ENCODE measurements around the gene GRK4. TPM values are rescaled to one million over a fixed set of nuclear protein-coding genes. Genes with fewer than 3 reads are reported as not detected.
"Not testable (repeated sequence)": the region's sequence is repeated elsewhere in the genome, so short reads cannot be mapped to it uniquely, and the experiment has no call there.

GRK4 gene
- total and polyA plus RNA-seq, 4 donors, result 1.0 to 2.2 (median 1.8) TPM

DNA sequence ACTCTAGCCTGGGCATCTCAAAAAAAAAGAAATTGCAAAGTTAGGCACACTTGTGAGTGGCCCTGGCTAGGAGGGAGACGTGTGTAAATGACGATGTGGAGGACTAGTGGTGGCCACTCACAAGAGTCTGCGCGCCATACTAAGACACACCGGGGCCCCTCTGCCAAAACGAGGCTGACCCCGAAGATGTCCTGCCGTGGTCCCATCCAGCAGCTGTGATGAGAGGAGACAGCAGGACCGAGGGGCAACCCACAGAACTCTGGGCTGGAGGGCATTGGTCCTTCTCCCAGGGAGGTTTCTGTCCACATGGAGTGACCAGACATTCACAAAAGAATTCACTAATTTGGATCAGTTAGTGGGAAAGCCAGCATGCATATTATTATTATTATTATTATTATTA lies 47.6 kb upstream of the GRK4 start:
- Histone ChIP-seq H3K36me3 (ENCODE audit: control insufficient read depth in 4 of 4, insufficient read depth in 3 of 4, low read depth in 1 of 4, low read length in 3 of 4) (peaks cover 5 to 29% (median 18%) of the 10 kb centered on the region in 4 donors), H3K27me3 (ENCODE audit: control insufficient read depth in 4 of 4, insufficient read depth in 4 of 4, low read length in 3 of 4) (no peaks in the 10 kb centered on the region), H3K9ac (ENCODE audit: low read depth in 1 of 2, low read length in 2 of 2) (no peak overlapping the region), H3K4me1 (ENCODE audit: control insufficient read depth in 4 of 4, insufficient read depth in 4 of 4, low read length in 3 of 4) (no peaks in the 10 kb centered on the region), H3K9me3 (ENCODE audit: control insufficient read depth in 4 of 4, low read length in 3 of 4) (no peaks in the 10 kb centered on the region), H3K27ac (ENCODE audit: low read depth in 1 of 2, low read length in 2 of 2) (no peak overlapping the region), H3K4me3 (ENCODE audit: low read depth in 1 of 3, low read length in 3 of 3) (no peak overlapping the region)
- DNase-seq (ENCODE audit: low spot score), result no peak
- 85% methylated on average over 9 of the region's 9 CpGs for WGBS
- no peak for TF ChIP-seq HNF4A (conservative IDR thresholded peaks at IDR 0.05)
- TF ChIP-seq NR2F2 (IDR thresholded peaks at IDR 0.05), result no peak
- TF ChIP-seq JUND (IDR thresholded peaks at IDR 0.05), result no peak
- no peak for TF ChIP-seq RXRA (IDR thresholded peaks at IDR 0.05)
- no peak for TF ChIP-seq FOXA1 (IDR thresholded peaks at IDR 0.05)
- no peak for TF ChIP-seq HNF4G (IDR thresholded peaks at IDR 0.05)
- TF ChIP-seq, protein P1, sequence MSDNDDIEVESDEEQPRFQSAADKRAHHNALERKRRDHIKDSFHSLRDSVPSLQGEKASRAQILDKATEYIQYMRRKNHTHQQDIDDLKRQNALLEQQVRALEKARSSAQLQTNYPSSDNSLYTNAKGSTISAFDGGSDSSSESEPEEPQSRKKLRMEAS (IDR thresholded peaks at IDR 0.05), result no peak
- TF ChIP-seq FOXA2 (IDR thresholded peaks at IDR 0.05), result no peak
- no peak for TF ChIP-seq SP1 (IDR thresholded peaks at IDR 0.05)
- TF ChIP-seq, protein P2, sequence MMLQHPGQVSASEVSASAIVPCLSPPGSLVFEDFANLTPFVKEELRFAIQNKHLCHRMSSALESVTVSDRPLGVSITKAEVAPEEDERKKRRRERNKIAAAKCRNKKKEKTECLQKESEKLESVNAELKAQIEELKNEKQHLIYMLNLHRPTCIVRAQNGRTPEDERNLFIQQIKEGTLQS (IDR thresholded peaks at IDR 0.05), result no peak
- no peak for TF ChIP-seq RAD21 (IDR thresholded peaks at IDR 0.05)
- TF ChIP-seq, protein P3, sequence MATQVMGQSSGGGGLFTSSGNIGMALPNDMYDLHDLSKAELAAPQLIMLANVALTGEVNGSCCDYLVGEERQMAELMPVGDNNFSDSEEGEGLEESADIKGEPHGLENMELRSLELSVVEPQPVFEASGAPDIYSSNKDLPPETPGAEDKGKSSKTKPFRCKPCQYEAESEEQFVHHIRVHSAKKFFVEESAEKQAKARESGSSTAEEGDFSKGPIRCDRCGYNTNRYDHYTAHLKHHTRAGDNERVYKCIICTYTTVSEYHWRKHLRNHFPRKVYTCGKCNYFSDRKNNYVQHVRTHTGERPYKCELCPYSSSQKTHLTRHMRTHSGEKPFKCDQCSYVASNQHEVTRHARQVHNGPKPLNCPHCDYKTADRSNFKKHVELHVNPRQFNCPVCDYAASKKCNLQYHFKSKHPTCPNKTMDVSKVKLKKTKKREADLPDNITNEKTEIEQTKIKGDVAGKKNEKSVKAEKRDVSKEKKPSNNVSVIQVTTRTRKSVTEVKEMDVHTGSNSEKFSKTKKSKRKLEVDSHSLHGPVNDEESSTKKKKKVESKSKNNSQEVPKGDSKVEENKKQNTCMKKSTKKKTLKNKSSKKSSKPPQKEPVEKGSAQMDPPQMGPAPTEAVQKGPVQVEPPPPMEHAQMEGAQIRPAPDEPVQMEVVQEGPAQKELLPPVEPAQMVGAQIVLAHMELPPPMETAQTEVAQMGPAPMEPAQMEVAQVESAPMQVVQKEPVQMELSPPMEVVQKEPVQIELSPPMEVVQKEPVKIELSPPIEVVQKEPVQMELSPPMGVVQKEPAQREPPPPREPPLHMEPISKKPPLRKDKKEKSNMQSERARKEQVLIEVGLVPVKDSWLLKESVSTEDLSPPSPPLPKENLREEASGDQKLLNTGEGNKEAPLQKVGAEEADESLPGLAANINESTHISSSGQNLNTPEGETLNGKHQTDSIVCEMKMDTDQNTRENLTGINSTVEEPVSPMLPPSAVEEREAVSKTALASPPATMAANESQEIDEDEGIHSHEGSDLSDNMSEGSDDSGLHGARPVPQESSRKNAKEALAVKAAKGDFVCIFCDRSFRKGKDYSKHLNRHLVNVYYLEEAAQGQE (IDR thresholded peaks at IDR 0.05), result no peak
- no peak for TF ChIP-seq TAF1 (conservative IDR thresholded peaks at IDR 0.05)
- no peak for TF ChIP-seq EGR1 (IDR thresholded peaks at IDR 0.05; ENCODE audit: low read depth in 2 of 2)
- no peak for TF ChIP-seq GABPA (IDR thresholded peaks at IDR 0.05 in 1 of 2, conservative IDR thresholded peaks at IDR 0.05 in 1 of 2)

DNA sequence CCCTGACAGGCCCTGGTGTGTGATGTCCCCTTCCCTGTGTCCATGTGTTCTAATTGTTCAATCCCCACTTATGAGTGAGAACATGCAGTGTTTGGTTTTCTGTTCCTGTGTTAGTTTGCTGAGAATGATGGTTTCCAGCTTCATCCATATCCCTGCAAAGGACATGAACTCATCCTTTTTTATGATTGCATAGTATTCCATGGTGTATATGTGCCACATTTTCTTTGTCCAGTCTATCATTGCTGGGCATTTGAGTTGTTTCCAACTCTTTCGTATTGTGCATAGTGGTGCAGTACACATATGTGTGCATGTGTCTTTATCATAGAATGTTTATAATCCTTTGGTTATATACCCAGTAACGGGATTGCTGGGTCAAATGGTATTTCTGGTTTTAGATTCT lies 46.7 kb upstream of the GRK4 start:
- peaks cover 5 to 24% (median 16%) of the 10 kb centered on the region in 4 donors for H3K36me3 ChIP-seq (ENCODE audit: control insufficient read depth in 4 of 4, insufficient read depth in 3 of 4, low read depth in 1 of 4, low read length in 3 of 4)
- H3K9me3 ChIP-seq (ENCODE audit: control insufficient read depth in 4 of 4, low read length in 3 of 4); DNase-seq (ENCODE audit: low spot score); H3K9ac ChIP-seq (ENCODE audit: low read depth in 1 of 2, low read length in 2 of 2); H3K27ac ChIP-seq (ENCODE audit: low read depth in 1 of 2, low read length in 2 of 2); H3K4me1 ChIP-seq (ENCODE audit: control insufficient read depth in 4 of 4, insufficient read depth in 4 of 4, low read length in 3 of 4); H3K4me3 ChIP-seq (ENCODE audit: low read depth in 1 of 3, low read length in 3 of 3); H3K27me3 ChIP-seq (ENCODE audit: control insufficient read depth in 4 of 4, insufficient read depth in 4 of 4, low read length in 3 of 4): not testable (repeated sequence)
- 96% methylated on average over 2 of the region's 2 CpGs for WGBS

DNA sequence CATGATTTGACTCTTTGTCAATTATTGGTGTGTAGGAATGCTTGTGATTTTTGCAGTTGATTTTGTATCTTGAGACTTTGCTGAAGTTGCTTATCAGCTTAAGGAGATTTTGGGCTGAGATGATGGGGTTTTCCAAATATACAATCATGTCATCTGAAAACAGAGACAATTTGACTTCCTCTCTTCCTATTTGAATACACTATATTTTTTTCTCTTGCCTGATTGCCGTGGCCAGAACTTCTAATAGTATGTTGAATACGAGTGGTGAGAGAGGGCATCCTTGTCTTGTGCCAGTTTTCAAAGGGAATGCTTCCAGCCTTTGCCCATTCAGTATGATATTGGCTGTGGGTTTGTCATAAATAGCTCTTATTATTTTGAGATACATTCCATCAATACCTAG lies 45.1 kb upstream of the GRK4 start:
- WGBS, result 85% methylated on average over 2 of the region's 2 CpGs
- H3K36me3 ChIP-seq (ENCODE audit: control insufficient read depth in 4 of 4, insufficient read depth in 3 of 4, low read depth in 1 of 4, low read length in 3 of 4), result peaks cover 5 to 18% (median 11%) of the 10 kb centered on the region in 4 donors
- not testable (repeated sequence) for H3K9ac ChIP-seq (ENCODE audit: low read depth in 1 of 2, low read length in 2 of 2); H3K4me3 ChIP-seq (ENCODE audit: low read depth in 1 of 3, low read length in 3 of 3); H3K27ac ChIP-seq (ENCODE audit: low read depth in 1 of 2, low read length in 2 of 2); H3K9me3 ChIP-seq (ENCODE audit: control insufficient read depth in 4 of 4, low read length in 3 of 4); H3K27me3 ChIP-seq (ENCODE audit: control insufficient read depth in 4 of 4, insufficient read depth in 4 of 4, low read length in 3 of 4); H3K4me1 ChIP-seq (ENCODE audit: control insufficient read depth in 4 of 4, insufficient read depth in 4 of 4, low read length in 3 of 4); DNase-seq (ENCODE audit: low spot score)

DNA sequence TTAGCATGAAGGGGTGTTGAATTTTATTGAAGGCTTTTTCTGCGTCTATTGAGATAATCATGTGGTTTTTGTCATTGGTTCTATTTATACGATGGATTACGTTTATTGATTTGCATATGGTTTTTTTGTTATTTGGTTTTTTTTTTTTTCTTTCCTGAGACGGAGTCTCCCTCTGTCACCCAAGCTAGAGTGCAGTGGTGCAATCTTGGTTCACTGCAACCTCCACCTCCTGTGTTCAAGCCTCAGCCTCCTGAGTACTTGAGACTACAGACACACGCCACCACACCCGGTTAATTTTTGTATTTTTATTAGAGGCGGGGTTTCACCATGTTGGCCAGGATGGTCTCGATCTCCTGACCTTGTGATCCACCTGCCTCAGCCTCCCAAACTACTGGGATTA lies 44.7 kb upstream of the GRK4 start:
- DNase-seq (ENCODE audit: low spot score); H3K4me3 ChIP-seq (ENCODE audit: low read depth in 1 of 3, low read length in 3 of 3); H3K27me3 ChIP-seq (ENCODE audit: control insufficient read depth in 4 of 4, insufficient read depth in 4 of 4, low read length in 3 of 4); H3K9me3 ChIP-seq (ENCODE audit: control insufficient read depth in 4 of 4, low read length in 3 of 4); H3K9ac ChIP-seq (ENCODE audit: low read depth in 1 of 2, low read length in 2 of 2); H3K27ac ChIP-seq (ENCODE audit: low read depth in 1 of 2, low read length in 2 of 2); H3K4me1 ChIP-seq (ENCODE audit: control insufficient read depth in 4 of 4, insufficient read depth in 4 of 4, low read length in 3 of 4): not testable (repeated sequence)
- 94% methylated on average over 8 of the region's 8 CpGs for WGBS
- peaks cover 5 to 21% (median 12%) of the 10 kb centered on the region in 4 donors for H3K36me3 ChIP-seq (ENCODE audit: control insufficient read depth in 4 of 4, insufficient read depth in 3 of 4, low read depth in 1 of 4, low read length in 3 of 4)

DNA sequence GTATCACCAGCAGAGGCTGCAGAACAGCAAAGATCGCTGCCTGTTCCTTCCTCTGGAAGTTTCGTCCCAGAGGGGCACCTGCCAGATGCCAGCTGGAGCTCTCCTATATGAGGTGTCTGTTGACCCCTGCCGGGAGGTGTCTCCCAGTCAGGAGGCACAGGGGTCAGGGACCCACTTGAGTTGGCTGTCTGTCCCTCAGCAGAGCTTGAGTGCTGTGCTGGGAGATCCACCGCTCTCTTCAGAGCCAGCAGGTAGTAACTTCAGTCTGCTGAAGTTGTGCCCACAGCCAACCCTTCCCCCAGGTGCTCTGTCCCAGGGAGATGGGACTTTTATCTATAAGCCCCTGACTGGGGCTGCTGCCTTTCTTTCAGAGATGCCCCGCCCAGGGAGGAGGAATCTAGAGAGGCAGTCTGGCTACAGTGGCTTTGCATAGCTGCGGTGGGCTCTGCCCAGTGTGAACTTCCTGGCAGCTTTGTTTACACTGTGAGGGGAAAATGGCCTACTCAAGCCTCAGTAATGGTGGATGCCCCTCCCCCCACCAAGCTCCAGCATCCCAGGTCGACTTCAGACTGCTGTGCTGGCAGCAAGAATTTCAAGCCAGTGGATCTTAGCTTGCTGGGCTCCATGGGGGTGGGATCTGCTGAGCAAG lies 40.8 kb upstream of the GRK4 start:
- not testable (repeated sequence) for H3K4me3 ChIP-seq (ENCODE audit: low read depth in 1 of 3, low read length in 3 of 3); H3K9ac ChIP-seq (ENCODE audit: low read depth in 1 of 2, low read length in 2 of 2); H3K9me3 ChIP-seq (ENCODE audit: control insufficient read depth in 4 of 4, low read length in 3 of 4); H3K27ac ChIP-seq (ENCODE audit: low read depth in 1 of 2, low read length in 2 of 2); H3K27me3 ChIP-seq (ENCODE audit: control insufficient read depth in 4 of 4, insufficient read depth in 4 of 4, low read length in 3 of 4); DNase-seq (ENCODE audit: low spot score)
- WGBS, result 72% methylated on average over 7 of the region's 7 CpGs
- peaks cover 0 to 11% (median 5%) of the 10 kb centered on the region in 4 donors for H3K4me1 ChIP-seq (ENCODE audit: control insufficient read depth in 4 of 4, insufficient read depth in 4 of 4, low read length in 3 of 4)
- peaks cover 5 to 26% (median 22%) of the 10 kb centered on the region in 4 donors for H3K36me3 ChIP-seq (ENCODE audit: control insufficient read depth in 4 of 4, insufficient read depth in 3 of 4, low read depth in 1 of 4, low read length in 3 of 4)

Measured in liver (tissue), 9 donors.